Stromal cell of bone marrow (primary cell): ENCODE data around the gene RABGEF1.
A peak's percentile ranks its signal among the peaks of the same experiment; 100 is the strongest.
"Not testable (repeated sequence)": the region's sequence is repeated elsewhere in the genome, so short reads cannot be mapped to it uniquely, and the experiment has no call there.

Experiments used
- DNase-seq: peaks from one replicate; pipeline ENCODE4 v3.0.0-alpha.2; 2012; ENCODE audit warnings: low read depth

Gene RABGEF1

DNA sequence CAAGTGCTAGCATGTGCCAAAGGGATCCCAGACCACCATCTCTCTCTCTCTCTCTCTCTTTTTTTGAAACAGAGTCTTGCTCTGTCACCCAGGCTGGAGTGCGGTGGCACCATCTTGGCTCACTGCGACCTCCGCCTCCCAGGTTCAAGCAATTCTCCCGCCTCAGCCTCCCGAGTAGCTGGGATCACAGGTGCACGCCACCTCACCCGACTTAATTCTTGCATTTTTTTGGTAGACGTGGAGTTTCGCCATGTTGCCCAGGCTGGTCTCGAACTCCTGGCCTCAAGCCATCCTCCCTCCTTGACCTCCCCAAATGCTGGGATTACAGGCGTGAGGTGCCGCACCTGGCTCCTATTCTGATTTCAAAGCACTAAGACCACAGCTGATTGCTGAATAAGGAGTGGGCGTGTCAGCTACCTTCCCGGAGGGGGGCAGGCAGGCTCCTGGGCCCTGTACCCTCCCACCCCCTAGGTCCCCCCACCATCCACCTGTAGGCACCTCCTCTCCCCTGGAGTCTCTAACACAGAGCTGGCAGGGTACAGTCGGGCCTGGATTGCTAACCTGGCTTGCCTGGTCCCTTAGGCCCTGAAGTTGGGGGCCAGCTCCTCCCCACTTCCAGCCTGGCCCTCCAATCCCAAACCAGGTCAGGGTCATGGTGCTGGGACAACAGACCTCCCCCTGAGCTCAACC is 74.8 kb downstream of the RABGEF1 start:
- DNase-seq, result not testable (repeated sequence)

DNA sequence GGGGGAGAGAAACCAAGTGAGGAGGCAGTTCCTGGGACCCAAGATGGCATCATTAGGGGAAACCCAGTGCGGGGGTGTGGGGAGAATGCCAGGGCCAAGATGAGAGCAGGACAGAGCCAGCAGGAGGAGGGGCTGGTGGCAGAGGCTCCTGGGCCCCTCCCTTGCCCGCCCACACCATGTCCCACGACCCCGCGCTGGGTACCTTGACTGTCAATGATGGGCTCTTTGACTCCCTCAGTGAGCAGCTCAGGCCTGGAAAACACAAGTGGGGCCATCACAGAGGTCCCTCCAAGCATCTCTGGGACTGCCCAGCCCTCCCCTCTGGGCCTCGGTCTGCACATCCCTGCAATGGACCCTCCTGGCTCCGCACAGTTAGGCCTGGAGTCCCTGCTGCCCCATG is 75.4 kb downstream of the RABGEF1 start:
- no peak for DNase-seq

DNA sequence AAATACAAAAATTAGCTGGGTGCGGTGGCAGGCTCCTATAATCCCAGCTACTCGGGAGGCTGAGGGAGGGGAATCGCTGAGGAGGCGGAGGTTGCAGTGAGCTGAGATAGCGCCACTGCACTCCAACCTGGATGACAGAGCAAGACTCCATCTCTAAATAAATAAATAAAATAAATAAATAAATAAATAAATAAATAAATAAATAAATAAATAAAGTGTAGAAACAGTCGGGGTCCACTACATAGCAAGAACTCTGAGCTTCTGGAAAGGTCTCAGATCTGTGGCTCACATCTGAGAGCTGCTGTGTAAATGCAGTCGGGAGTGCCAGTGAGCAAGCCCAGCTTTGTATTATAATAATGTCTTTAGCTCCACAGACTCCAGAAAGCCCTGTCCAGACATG is 76.1 kb downstream of the RABGEF1 start:
- not testable (repeated sequence) for DNase-seq

DNA sequence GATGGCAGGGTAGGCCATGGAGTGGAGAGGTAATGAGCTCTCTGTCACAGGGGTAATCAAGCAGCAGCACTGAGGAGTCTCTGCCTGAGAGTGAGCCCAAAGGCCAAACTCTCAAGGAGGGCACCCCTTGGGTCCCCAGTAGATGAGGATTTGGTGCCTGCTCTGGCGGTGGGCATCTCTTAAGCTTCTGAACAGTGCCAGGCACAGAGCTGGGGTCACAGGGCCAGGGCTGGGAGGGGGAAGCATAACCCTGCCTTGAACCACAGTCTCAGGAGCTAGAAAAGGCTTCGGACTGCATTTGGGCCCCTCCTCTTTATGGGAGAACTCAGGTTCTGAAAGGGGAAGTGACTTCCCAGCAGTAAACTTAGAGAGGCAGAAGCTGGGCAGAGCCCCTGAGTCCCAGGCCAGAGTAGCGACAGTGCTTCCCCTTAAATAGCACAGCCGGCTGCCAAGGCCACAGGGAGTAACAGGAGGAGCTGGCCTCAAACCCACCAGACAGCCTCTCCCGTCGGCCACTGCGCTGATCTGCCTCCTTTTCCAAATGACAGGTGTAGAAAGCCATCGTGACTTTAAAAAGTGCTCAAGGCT is 76.8 kb downstream of the RABGEF1 start:
- DNase-seq, result not testable (repeated sequence)

DNA sequence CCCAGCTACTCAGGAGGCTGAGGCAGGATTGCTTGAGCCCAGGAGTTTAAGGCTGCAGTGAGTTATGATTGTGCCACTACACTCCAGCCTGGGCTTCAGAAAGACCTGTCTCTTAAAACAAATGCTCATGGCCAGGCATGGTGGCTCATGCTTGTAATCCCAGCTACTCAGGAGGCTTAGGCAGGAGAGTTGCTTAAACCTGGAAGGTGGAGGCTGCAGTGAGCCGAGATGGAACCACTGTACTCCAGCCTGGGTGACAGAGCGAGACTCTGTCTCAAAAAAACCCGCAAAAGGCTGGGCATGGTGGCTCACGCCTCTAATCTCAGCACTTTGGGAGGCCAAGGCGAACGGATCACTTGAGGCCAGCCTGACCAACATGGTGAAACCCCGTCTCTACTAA is 77.4 kb downstream of the RABGEF1 start:
- not testable (repeated sequence) for DNase-seq

DNA sequence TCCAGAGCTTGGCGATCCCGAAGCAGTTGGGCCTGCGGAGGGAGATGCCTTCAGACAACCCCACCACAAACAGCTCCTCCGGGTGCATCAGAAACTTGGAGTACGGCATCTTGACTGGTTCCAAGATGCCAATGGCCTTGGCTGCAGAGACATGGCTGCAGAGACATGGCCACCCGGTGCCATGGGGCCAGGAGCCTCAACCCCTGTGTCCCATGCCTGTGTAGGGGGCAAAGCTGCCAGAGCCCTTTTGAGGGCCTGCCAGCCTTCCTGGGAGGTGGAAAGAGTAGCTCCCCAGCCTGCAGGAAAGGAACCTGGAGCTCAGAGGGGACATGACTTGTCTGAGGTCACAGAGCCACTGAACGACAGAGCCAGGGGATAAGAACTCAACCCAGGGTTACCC is 83.5 kb downstream of the RABGEF1 start:
- no peak for DNase-seq

DNA sequence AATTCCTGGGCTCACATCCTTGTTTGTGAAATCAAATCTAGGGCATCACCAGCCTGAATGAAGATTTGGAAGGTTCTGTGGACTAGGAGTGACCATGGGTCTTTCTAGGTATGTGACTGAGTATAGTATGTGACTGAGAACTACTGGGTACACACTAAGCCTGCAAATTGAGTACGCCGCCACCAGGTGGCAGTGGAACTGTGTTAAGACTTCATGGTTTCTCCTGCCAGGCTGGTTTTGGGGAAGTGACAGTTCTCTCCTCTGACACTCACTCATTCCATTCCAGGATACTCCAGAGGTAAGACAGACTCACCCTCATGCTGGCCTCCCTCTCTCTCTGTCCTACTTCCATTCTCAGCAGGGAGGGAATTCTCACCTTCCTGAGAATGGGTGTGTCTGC is 85.0 kb downstream of the RABGEF1 start:
- DNase-seq, result not testable (repeated sequence)

DNA sequence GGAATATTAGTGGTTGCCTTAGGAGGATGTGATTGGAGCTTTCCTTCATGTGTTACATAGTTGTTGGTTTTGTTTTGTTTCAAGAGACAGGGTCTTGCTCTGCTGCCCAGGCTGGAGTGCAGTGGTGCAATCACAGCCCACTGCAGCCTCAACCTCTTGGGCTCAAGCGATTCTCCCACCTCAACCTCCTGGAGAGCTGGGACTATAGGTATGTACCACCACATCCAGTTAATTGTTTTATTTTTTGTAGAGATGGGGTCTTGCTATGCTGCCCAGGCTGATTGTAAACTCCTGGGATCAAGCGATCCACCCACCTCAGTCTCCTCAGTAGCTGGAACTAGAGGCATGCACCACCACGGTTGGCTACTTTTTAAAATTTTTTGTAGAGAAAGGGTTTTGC is 86.1 kb downstream of the RABGEF1 start:
- DNase-seq, result no peak

DNA sequence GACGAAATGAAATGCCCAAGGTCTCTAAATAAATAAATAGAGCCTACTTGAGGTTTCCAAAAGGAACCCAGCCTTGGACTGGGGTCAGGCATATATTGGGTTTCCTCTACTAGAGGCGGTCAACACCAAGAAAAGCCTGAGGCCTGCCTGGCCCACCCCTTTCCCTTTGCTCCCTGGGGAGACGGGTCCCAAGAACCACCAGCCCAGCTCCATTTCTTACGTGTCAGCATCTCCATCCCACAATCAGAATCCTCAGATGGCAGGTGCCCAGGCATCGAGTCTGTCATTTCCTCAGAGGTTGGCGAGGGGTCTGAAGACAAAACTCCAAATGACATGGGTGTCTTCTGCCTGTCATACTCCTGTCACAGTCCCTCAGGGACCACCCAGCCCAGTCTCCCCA is 90.4 kb downstream of the RABGEF1 start:
- not testable (repeated sequence) for DNase-seq

DNA sequence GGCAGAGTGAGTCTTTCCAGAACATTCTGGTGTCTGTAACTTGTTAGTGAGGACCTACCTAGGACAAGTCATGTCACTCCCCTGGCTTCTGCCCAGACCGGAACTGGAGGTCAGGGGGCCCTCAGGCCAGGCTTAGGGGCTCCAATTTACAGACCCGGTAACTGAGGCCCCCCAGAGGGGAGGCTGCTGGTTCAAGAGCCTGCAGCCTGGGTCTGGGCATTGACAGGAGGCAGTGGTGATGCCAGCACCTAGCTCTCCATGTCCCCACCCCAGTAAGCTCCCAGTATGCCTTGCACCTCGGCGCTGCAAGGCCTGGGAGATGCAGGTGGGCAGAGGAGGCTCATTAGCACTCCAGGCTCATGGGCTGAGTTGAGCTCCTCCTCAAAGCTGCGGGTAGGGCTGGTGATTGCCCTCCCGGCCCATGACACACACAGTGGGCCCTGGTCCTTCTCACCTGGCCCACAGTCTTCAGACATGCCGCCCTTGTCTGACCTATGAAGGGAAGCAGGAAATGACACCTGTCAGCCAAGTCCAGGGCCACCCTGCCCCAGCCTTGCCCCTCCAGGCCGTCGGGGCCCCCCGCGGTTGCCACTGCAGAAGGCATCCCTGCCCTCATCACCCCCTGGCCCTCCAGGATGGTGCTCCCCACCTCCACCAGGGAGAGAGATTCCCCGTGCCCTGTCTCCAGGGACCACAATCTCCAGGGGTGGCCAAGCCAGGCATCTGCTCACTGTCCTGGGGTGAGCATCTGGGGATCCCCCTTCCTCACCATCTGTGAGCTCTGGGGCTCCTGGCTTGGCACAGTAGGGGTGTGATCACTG is 92.2 kb downstream of the RABGEF1 start:
- no peak for DNase-seq

DNA sequence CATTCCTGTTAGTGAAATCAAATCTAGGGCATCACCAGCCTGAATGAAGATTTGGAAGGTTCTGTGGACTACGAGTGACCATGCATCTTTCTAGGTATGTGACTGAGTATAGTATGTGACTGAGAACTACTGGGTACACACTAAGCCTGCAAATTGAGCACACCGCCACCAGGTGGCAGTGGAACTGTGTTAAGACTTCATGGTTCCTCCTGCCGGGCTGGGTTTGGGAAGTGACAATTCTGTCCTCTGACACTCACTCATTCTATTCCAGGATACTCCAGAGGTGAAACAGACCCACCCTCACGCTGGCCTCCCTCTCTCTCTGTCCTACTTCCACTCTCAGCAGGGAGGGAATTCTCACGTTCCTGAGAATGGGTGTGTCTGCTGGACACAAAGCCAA is 96.5 kb downstream of the RABGEF1 start:
- no peak for DNase-seq

DNA sequence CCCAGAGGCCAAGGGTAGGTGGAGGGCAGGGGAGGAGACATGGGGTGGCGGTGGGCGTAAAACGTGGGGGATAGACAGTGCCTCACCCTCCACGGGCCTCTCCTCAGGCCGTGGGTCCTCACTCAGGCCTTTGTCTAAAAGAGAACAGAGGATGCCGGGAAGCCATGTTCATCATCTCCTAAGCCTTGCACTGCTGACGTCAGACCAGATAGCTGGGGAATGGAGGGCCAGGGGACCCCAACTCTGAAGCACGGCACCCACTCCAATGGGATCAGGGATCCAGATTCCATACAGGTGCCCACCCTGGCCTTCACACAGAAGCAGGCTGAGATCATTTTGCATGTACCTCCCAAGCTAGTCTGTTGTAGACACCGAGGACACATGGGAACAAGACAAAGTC is 97.1 kb downstream of the RABGEF1 start:
- no peak for DNase-seq

DNA sequence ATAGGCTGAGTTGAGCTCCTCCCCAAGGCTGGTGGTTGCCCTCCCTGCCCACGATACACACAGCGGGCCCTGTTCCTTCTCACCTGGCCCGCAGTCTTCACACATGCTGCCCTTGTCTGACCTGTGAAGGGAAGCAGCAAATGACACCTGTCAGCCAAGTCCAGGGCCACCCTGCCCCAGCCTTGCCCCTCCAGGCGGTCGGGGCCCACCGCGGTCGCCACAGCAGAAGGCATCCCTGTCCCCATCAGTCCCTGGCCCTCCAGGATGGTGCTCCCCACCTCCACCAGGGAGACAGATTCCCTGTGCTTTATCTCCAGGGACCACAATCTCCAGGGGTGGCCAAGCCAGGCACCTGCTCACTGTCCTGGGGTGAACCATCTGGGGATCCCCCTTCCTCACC is 99.3 kb downstream of the RABGEF1 start:
- no peak for DNase-seq

DNA sequence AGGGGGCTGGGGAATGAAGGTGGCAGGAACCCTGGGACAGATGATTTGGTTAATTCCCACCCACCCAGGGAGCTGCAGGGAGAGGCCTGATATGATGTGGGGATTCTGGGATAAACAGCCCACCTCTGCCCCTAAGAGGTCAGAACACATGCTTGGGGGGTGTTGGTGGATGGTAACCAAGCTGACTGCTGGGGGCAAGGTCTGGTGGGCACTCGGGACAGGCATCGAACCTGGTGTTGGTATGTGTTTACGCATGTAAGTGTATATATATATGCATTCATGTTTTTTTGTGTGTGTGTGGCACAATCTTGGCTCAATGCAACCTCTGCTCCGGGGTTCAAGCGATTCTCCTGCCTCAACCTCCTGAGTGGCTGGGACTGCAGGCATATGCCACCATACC is 99.8 kb downstream of the RABGEF1 start:
- no peak for DNase-seq

DNA sequence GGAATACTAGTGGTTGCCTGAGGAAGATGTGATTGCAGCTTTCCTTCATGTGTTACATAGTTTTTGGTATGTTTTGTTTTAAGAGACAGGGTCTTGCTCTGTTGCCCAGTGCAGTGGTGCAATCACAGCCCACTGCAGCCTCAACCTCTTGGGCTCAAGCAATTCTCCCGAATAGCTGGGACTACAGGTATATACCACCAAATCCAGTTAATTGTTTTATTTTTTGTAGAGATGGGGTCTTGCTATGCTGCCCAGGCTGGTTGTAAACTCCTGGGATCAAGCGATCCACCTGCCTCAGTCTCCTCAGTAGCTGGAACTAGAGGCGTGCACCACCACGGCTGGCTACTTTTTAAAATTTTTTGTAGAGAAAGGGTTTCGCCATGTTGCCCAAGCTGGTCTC is 101.4 kb downstream of the RABGEF1 start:
- no peak for DNase-seq

DNA sequence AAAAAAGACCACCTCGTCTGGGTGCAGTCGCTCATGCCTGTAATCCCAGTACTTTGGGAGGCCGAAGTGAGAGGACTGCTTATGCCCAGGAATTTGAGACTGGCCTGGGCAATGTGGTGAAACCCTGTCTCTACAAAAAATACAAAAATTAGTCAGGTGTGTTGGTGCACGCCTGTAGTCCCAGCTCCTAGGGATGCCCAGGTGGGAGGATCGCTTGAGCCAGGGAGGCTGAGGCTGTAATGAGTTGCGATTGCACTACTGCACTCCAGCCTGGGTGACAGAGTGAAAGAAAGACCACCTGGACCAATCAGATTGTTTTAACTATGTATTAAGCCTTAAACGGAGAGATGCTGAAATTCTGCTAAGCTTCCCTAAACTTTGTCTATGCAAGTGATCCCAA is 103.0 kb downstream of the RABGEF1 start:
- not testable (repeated sequence) for DNase-seq

DNA sequence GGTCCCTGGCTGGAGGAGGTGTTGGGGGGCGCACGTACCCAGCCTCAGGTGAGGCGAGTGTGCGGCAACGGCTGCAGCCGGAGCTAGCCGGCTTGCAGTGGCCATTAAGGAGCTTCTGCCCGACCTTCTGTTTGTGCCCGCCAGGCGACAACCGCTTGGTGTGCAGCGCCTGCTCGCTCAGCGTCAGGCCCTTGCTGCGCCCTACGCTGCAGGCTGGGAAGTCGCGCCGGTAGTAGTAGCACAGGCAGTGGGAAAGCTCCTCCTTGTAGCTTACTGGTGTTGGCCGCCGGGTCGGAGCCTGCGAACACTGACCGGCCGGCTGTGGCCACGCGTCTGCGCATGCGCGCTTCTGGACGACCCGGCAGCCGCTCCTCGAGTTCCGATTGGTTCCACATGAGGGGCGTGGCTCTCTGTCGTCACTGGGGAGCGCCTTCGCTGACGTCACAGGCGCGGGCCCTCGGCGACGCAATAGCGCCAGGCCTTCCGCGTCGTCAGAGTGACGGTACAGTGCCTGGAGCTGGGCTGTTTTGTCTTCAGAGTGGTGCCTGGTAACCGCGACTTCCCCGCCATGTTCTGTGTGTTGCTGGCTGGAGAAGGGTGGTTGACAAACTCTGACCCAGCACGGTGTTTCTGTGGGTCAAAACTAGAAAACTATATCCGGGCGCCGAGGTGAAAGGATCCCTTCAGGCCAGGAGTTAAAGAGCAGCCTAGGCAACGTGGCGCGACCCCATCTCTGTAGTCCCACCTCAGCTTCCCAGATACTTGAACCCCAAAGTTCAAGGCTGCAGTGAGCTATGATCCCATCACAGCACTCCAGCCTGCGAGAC is 104.2 kb downstream of the RABGEF1 start:
- DNase-seq, result peak; percentile 95

DNA sequence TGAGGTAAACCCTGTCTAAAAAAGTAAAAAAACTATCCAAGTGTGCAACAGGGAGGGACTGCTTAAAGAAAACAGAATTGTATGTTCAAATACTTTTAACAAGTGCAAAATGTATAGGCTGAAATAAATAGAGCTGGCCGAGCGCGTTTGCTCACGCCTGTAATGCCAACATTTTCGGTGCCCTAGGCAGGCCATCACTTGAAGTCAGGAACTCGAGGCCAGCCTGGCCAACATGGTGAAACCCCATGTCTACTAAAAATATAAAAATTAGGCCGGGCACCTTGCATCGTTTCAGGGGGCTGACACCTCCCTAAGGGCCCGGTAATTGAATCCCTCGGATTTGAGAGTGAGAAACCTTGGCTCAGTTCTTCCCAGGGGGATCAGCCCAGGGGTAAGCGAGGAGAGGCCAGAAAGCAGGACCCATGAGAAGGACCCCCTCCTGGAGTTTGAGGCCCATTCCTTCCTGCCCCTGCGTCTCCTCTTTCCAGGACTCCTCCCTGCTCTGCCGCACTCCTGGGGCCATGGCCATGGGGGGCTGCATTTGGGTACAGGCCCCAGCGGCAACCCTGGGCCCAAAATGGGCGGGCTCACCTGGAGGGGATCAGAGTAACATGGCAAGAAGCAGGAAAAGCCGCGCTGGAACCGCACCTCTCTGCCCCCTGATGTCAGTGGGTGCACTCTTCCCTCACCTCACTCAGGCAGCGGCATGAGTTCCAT is 105.0 kb downstream of the RABGEF1 start:
- DNase-seq, result no peak

DNA sequence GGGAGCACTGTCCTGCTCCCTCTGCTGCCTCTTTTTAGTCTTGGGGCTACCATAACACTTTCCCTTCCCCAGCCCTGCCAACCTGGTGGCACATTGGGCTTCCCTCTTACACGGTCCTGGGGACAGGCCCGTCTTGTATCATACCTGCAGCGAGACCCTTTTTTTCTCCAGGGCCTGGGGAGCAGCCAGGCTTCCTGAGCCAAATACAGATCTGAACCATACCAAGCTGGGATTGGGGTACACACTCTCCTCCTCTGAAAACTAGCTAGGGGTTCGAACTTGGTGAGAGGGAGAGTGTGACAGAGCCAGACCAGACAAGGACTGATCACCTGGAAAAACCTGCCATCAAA is 105.5 kb downstream of the RABGEF1 start:
- DNase-seq, result not testable (repeated sequence)

DNA sequence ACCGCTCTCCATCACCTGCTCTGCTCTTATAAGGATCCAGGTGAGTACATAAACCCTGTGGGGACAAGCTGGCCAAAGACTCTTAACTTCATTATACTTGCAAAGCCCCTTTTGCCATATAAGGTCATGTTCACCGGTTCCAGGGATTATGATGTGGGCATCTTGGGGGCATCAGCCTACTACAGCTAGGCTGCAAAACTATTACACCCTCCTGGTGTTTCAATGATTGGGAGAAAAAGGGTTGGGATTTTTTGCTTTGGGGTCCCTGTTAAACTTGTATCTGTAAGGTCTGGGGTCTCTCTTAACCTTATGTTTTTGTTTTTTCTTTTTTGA is 107.0 kb downstream of the RABGEF1 start:
- DNase-seq, result not testable (repeated sequence)

DNA sequence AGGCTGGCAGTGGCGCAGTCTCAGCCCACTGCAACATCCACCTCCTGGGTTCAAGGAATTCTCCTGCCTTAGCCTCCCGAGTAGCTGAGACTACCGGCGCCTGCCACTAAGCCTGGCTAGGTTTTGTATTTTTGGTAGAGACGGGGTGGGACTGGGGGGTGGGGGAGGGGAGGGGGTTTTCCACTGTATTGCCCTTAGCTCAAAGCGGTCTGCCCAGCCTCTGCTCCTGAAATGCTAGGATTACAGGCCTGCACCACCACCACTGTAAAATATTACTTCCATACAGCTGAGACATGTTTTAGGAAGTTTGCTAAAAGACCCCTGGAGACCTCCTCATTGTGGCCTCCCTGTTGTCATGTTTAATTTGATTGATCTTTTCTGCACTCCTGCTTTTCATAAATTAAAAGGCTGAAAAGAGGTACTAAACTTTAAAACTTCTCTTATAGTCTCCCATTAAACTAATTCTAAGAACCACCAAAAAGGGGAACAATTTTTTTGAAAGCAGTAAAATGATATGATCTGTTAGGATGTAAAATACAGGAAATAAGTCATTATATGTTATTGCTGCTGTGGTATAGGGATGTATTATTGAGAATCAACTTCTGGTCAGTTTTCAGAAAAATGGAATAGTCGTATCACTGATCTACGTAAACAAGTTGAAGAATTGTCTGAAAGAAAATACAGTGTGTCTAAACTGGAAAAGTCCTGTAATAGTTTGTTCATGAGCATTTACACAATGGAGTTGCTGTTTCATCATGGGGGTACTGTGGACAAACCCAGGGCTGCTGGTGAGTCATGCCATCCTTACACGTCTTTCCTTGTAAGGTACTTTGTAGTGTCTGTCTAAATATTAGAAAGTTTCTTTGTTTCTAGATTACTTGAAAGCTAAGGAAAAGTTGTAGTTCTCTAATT is 107.6 kb downstream of the RABGEF1 start:
- peak; percentile 34 for DNase-seq
